Adrenal gland (tissue), 19 donors: ENCODE measurements around the gene UBAC1. TPM values are rescaled to one million over a fixed set of nuclear protein-coding genes. Genes with fewer than 3 reads are reported as not detected.

Experiments
- DNase-seq, 7 donors: peaks; one replicate each; pipeline ENCODE4 v3.0.0-alpha.2; 2019 to 2020
- H3K27ac ChIP-seq, 5 donors: fragments of 200-600 bp; sonication (generic) in 4 of 5; 1 replicate in 3 of 5; 2 replicates in 2 of 5; pipeline versions ENCODE4 v1.5.1 to v1.8.0; 2016 to 2020; ENCODE audit warnings: mild to moderate bottlenecking in 1 of 5
- H3K27me3 ChIP-seq: fragments of 200-600 bp; 2 replicates; pipeline ENCODE4 v1.8.0; 2021
- H3K36me3 ChIP-seq, 2 donors: fragments of 200-600 bp; replicated peaks in 1 of 2; 1 replicate in 1 of 2; 2 replicates in 1 of 2; pipeline versions ENCODE4 v1.5.1 to v1.8.0; 2018 to 2022
- H3K4me1 ChIP-seq, 2 donors: fragments of 200-600 bp; replicated peaks in 1 of 2; 1 replicate in 1 of 2; 2 replicates in 1 of 2; pipeline versions ENCODE4 v1.5.1 to v1.8.0; 2018 to 2021
- H3K4me3 ChIP-seq, 4 donors: fragments of 200-600 bp; sonication (generic) in 3 of 4; one replicate each; pipeline ENCODE4 v1.5.1; 2016 to 2018
- H3K9me3 ChIP-seq, 3 donors: fragments of 200-600 bp; sonication (generic) in 1 of 3; replicated peaks in 1 of 3; 1 replicate in 2 of 3; 2 replicates in 1 of 3; pipeline versions ENCODE4 v1.5.1 to v1.8.0; 2016 to 2021
- CTCF ChIP-seq, 6 experiments: fragments of 450-650 bp in 4 of 6; fragments of 200-600 bp in 2 of 6; sonication (generic) in 1 of 6; IDR thresholded peaks; 1 replicate in 5 of 6; 2 replicates in 1 of 6; pipeline versions ENCODE4 v1.5.1 to v1.8.0; 2016 to 2021; ENCODE audit warnings: antibody characterized with exemption in 6 of 6, mild to moderate bottlenecking in 2 of 6, moderate library complexity in 1 of 6
- POLR2A ChIP-seq, 2 donors: fragments of 450-650 bp; IDR thresholded peaks; one replicate each; pipeline ENCODE4 v1.6.1; 2017; ENCODE audit warnings: antibody characterized with exemption in 2 of 2, mild to moderate bottlenecking in 2 of 2, moderate library complexity in 1 of 2
- WGBS, 4 donors: extraction: QIAGEN DNeasy Blood & Tissue Kit in 2 of 4; methylation state at CpG; one replicate each; pipeline versions ENCODE4 v1.1.5 to v1.1.7; 2013 to 2017; 5-methylcytosine and 5-hydroxymethylcytosine counted together
- intact Hi-C, 2 donors: fragments of 100-400 bp; cut with DNase I; formaldehyde crosslinking; loops; one replicate each; pipeline versions ENCODE4 v1.14.1 to v1.15.0; 2022 to 2023
- long read RNA-seq, 10 donors: library from polyadenylated mRNA in 3 of 10; unstranded in 2 of 10; stranded (forward) in 1 of 10; transcript quantifications; one replicate each; pipeline ENCODE4 v2.0.0 and lab custom pipeline, GENCODE V29; 2021 to 2026
- polyA plus RNA-seq, 3 donors: library from polyadenylated mRNA; stranded (reverse); fragments of 200-250 nt in 2 of 3; fragments of 350-450 nt in 1 of 3; fragmentation: Illumina TruSeq in 1 of 3; extraction: RNeasy Lipid Tissue Mini Kit (QIAGEN cat#74804) in 1 of 3; gene quantifications; one replicate each; pipeline ENCODE4 v1.2.3, GENCODE V29; 2013 to 2014
- total RNA-seq, 9 donors: library from RNA; depleted of rRNA in 4 of 9; stranded (reverse); fragments of >200 nt in 4 of 9; fragments of 120-200 nt in 1 of 9; fragmentation: NEBNext Ultra II Directional in 1 of 9; extraction: Animal tissue kit (Norgen Biotek cat#: 25700) in 1 of 9; gene quantifications; one replicate each; pipeline versions ENCODE4 v1.1.0 to v1.2.4, GENCODE V29; 2013 to 2023
- donor health status: healthy with polysubstance abuse.
- donor health status: Bipolar disorder and iron deficiency.
- donor health status: DM: yes; HTN: yes; CAD: no.
- donor health status: DM: no; HTN: no; CAD: no.
- donor health status: DM: no; HTN: no; CAD: no.
- donor health status: DM: yes; HTN: yes; CAD: no.

The UBAC1 gene, protein sequence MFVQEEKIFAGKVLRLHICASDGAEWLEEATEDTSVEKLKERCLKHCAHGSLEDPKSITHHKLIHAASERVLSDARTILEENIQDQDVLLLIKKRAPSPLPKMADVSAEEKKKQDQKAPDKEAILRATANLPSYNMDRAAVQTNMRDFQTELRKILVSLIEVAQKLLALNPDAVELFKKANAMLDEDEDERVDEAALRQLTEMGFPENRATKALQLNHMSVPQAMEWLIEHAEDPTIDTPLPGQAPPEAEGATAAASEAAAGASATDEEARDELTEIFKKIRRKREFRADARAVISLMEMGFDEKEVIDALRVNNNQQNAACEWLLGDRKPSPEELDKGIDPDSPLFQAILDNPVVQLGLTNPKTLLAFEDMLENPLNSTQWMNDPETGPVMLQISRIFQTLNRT
- total RNA-seq (10 to 100 TPM; 25.5 to 51.8 (median 37.4) TPM), polyA plus RNA-seq (10 to 100 TPM; 20.2 to 63.3 (median 60.5) TPM)
- long read RNA-seq, donor 1, transcript UBAC1-201 (10 exons, 1,867 nt), result major isoform, 9 of 9 reads
- long read RNA-seq, donor 1, partial matches to known transcripts, result 0 of 9 reads
- long read RNA-seq, donor 1, other reads (novel, unspliced or antisense), result 0 of 9 reads
- long read RNA-seq, donor 2, transcript UBAC1-201 (10 exons, 1,867 nt), result major isoform, 7 of 7 reads
- long read RNA-seq, donor 2, partial matches to known transcripts, result 0 of 7 reads
- long read RNA-seq, donor 2, other reads (novel, unspliced or antisense), result 0 of 7 reads
- long read RNA-seq, donor 3, partial matches to known transcripts, result 0 of 2 reads
- long read RNA-seq, donor 3, other reads (novel, unspliced or antisense), result 0 of 2 reads
- long read RNA-seq, donor 4, transcript UBAC1-201 (10 exons, 1,867 nt), result major isoform, 14 of 21 reads
- long read RNA-seq, donor 4, partial matches to known transcripts, result 6 of 21 reads
- long read RNA-seq, donor 4, other reads (novel, unspliced or antisense), result 1 of 21 reads
- long read RNA-seq, donor 5, transcript UBAC1-201 (10 exons, 1,867 nt), result major isoform, 75 of 102 reads
- long read RNA-seq, donor 5, partial matches to known transcripts, result 4 of 102 reads
- long read RNA-seq, donor 5, other reads (novel, unspliced or antisense), result 23 of 102 reads
- long read RNA-seq, donor 6, transcript UBAC1-201 (10 exons, 1,867 nt), result major isoform, 5 of 13 reads
- long read RNA-seq, donor 6, partial matches to known transcripts, result 6 of 13 reads
- long read RNA-seq, donor 6, other reads (novel, unspliced or antisense), result 1 of 13 reads
- long read RNA-seq, donor 7, partial matches to known transcripts, result 0 of 5 reads
- long read RNA-seq, donor 7, other reads (novel, unspliced or antisense), result 0 of 5 reads
- long read RNA-seq, donor 8, transcript UBAC1-201 (10 exons, 1,867 nt), result major isoform, 14 of 24 reads
- long read RNA-seq, donor 8, partial matches to known transcripts, result 10 of 24 reads
- long read RNA-seq, donor 8, other reads (novel, unspliced or antisense), result 0 of 24 reads
- long read RNA-seq, donor 9, partial matches to known transcripts, result 0 of 2 reads
- long read RNA-seq, donor 9, other reads (novel, unspliced or antisense), result 0 of 2 reads
- long read RNA-seq, donor 10, transcript UBAC1-201 (10 exons, 1,867 nt), result major isoform, 7 of 7 reads
- long read RNA-seq, donor 10, partial matches to known transcripts, result 0 of 7 reads
- long read RNA-seq, donor 10, other reads (novel, unspliced or antisense), result 0 of 7 reads

DNA sequence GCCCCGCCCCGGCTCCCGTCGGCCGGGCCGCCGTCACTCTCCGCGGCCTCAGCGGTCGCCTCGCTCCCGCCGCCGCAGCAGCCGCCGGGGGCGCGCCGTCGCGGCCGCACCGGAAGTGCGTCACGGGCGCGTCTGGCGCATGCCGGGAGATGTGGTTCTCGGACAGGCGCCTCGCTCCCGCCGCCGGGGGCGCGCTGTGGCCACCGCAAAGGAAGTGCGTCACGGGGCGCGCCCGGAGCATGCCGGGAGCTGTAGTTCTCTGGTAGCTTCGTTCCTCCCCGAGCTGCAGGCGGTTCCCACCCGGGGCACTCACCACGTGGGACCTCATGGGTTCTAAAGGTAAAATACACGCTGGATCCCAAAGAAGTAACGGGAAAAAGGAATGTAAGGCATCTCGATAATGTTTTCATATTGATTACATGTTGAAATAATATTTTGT, at the start of gene UBAC1:
Gene UBAC1 (minus strand): TSS at position 97 of the 439 bp plus-strand sequence. CDS start 211 bp downstream, outside the sequence.
- intact Hi-C loops, result loop anchor here in 1 of 2 donors (10.0 kb wide), 1 partner anchor 256 kb away; the partner anchor contains the start of gene KCNT1
- 0% methylated on average over 9 to 53 of the region's 53 CpGs for WGBS, 4 donors

GRCh38 chr9:136010615-136011361, 49.6 kb upstream of the UBAC1 start:
- Histone ChIP-seq H3K36me3 (no peaks in the 10 kb centered on the region), H3K27me3 (no peaks in the 10 kb centered on the region), H3K4me1 (peaks cover 17 to 32% of the 10 kb centered on the region in 2 donors), H3K4me3 (no peak overlapping the region), H3K9me3 (no peaks in the 10 kb centered on the region), H3K27ac (peak overlapping the region in 4 of 5 donors; percentile 39 to 88 (median 66))
- intact Hi-C loops, result no loop called here
- 72 to 77% (median 76%) methylated on average over 21 to 28 of the region's 28 CpGs for WGBS, 4 donors
- no peak for TF ChIP-seq POLR2A (IDR thresholded peaks at IDR 0.05)
- TF ChIP-seq CTCF (IDR thresholded peaks at IDR 0.05), result no peak
- peak in 2 of 7 donors; percentile 42 to 47 for DNase-seq

More for the DNA sequence above, at the start of gene UBAC1:
- peaks cover 6 to 13% of the 10 kb centered on the region in 2 donors for H3K4me1 ChIP-seq
- TF ChIP-seq POLR2A (IDR thresholded peaks at IDR 0.05) (no peak), CTCF (IDR thresholded peaks at IDR 0.05) (peak in 5 of 6 experiments; percentile 21 to 63 (median 47))
- H3K9me3 ChIP-seq, result no peaks in the 10 kb centered on the region
- H3K4me3 ChIP-seq, result peak within 1 kb of the TSS; percentile 34 to 99 (median 62)
- no peaks in the 10 kb centered on the region for H3K36me3 ChIP-seq
- H3K27me3 ChIP-seq, result no peaks in the 10 kb centered on the region
- H3K27ac ChIP-seq, result peak within 1 kb of the TSS; percentile 40 to 95 (median 76)
- peak; percentile 94 to 98 (median 96) for DNase-seq

GRCh38 chr9:136010176-136010575, 49.0 kb upstream of the UBAC1 start:
- DNase-seq, result no peak
- no peaks in the 10 kb centered on the region for H3K36me3 ChIP-seq
- peaks cover 17 to 32% of the 10 kb centered on the region in 2 donors for H3K4me1 ChIP-seq
- WGBS, 4 donors, result 92 to 93% (median 92%) methylated on average over 17 of the region's 17 CpGs
- intact Hi-C loops, result no loop called here
- TF ChIP-seq CTCF (IDR thresholded peaks at IDR 0.05) (no peak), POLR2A (IDR thresholded peaks at IDR 0.05) (no peak)
- H3K9me3 ChIP-seq, result no peaks in the 10 kb centered on the region
- H3K27me3 ChIP-seq, result no peaks in the 10 kb centered on the region
- peak overlapping the region in 2 of 5 donors; percentile 77 to 88 for H3K27ac ChIP-seq
- H3K4me3 ChIP-seq, result no peak overlapping the region
